CMK (cell line): Measurements from ENCODE around the gene OR8D4.
"Not testable (repeated sequence)": the region's sequence is repeated elsewhere in the genome, so short reads cannot be mapped to it uniquely, and the experiment has no call there.

Experiments
- DNase-seq: peaks from one replicate; pipeline ENCODE4 v3.0.0-alpha.2; 2010; ENCODE audit warnings: low read depth

Gene OR8D4

DNA sequence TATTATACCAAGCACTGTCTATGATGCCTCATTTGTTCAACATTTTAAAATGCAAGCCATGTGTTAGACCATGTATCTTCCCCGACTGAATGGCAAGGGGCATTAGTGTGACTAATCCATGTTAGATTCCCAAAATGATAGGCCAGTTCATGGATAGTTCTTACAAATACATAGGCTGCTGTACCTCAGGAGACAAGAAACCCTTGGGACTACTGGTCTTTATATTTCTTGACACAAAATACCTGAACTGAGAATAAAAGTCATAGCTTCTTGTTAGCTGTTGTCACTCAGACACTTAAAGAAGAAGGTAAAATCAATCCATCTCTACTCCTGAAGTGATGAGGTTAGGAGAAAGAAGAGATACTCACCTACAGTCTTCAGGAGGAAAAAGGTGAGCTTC lies at the start of gene OR8D4:
TSS of gene OR8D4 (plus strand) at position 301 of the 400 bp plus-strand sequence. CDS start 4,265 bp downstream, outside the sequence.
- no peak for DNase-seq

DNA sequence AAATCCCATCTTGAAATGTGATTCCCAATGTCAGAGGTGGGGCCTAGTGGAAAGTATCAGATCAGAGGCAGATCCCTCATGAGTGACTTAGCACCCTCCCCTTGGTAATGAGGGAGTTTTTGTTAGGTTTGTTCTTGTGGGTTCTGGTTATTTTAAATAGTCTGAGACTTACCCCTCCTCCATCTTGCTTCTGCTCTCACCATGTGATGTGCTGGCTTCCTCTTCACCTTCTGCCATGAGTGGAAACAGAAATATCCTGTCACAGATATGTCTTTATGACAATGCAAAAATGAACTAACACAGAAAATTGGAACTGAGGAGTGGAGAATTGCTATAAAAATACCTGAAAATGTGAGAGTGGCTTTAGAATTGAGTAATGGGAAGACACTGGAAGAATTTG lies 49.6 kb upstream of the OR8D4 start:
- no peak for DNase-seq

DNA sequence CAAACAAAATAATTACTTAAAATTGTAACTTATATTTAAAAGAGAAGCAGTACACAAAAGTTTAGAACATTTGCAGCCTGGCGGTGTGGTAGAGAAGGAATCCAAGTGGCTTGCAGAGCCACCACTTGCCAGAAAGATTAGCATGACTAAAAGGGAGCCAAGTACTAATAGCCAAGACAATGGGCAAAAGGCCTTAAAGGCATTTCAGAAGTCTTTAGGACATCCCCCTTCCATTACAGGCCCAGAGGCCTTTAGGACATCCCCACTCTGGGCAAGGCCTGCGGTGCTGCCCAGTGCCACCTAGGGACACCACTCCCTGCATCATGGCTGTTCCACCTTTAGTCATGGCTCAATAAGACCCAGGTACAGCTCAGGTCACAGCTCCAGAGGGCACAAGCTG lies 48.9 kb upstream of the OR8D4 start:
- no peak for DNase-seq

DNA sequence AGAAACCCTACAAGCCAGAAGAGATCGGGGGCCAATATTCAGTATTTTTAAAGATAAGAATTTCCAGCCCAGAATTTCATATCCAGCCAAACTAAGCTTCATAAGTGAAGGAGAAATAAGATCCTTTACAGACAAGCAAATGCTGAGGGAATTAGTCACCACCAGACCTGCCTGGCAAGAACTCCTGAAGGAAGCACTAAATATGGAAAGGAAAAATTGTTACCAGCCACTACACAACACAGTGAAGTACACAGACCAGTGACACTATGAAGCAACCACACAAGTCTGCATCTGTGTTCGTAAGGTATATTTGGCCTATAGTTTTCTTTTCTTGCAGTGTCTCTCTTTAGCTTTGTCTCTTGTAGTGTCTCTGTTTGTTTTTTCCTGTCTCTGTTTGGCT lies 45.5 kb upstream of the OR8D4 start:
- DNase-seq: no peak

DNA sequence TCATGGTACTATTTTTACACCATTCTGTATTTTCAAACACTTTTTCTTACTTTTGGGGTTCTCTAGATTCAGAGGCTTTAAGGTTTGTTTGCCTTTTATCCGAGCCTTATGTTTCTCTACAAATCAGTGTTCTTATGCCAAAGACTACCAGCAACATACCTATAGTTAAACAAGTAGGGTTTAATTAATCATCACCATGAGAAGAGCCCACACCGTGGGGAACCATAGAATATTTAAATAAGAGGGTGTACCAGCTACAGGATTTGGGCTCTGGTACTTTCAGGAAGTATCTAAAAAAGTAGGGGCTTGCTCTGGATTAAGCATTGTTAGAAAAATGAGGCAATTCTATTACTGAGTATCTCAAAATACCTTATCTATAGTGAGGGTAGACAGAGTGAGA lies 42.2 kb upstream of the OR8D4 start:
- no peak for DNase-seq

DNA sequence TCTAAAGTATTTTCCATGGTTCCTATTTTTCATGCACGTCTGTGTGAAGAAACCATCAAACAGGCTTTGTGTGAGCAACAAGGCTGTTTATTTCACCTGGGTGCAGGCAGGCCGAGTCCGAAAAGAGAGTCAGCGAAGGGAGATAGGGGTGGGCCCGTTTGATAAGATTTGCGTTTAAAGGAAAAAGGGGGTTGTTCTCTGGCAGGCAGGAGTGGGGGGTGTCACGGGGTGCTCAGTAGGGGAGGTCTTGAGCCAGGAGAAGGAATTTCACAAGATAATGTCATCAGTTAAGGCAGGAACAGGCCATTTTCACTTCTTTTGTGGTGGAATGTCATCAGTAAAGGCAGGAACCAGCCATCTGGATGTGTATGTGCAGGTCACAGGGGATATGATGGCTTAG lies 36.7 kb upstream of the OR8D4 start:
- not testable (repeated sequence) for DNase-seq

DNA sequence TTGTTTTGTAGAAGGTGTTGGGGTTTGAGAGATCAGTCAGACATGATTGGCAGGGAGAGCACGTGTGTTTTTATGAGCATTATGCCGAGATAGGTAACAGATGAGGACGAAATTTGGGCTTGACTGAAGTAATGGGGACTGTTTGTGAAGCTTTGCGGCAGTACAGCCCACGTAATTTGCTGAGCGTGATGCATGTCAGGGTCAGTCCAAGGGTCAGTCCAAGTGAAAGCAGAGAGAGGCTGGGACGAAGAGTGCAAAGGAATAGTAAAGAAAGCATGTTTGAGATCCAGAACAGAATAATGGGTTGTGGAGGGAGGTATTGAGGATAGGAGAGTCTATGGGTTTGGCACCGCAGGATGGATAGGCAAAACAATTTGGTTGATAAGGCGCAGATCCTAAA lies 34.2 kb upstream of the OR8D4 start:
- DNase-seq: not testable (repeated sequence)

DNA sequence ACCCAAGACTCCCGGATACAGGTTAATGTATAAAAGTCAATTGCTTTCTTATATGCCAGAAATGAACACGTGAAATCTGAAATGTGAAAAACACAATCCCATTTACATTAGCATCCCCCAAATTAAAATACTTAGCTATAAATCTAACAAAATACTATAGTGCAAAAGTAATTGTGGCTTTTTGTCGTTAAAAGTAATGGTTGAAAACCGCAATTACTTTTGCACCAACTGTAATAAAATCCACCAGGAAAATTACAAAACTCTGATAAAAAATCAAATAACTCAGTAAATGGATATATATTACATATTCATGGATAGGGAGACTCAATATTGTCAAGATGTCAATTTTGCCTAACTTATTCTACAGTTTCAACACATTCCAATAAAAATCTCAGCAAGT lies 21.1 kb upstream of the OR8D4 start:
- DNase-seq: no peak

DNA sequence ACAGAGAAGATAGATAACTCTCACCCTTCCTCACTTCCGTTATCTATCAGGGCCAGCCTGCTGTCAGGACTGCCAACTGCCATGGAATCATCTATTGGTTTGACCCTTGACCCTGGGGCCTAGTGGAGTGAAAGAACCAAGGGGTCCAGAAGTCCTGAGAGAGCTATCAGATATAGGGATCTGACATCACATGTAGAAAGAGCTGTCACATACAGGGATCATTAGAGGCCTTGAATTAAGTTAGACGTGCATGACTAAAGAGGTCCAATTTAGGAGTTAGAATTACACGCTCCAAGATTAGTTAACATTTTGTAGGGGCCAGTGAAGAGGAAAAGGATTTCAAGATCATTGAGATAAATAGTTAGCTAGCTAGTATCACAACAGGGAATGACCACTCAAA lies 16.4 kb upstream of the OR8D4 start, which contains the start of gene TMEM225:
TSS of gene TMEM225 (minus strand) at position 101 of the 400 bp plus-strand sequence. CDS start 245 bp downstream, outside the sequence.
- no peak for DNase-seq

DNA sequence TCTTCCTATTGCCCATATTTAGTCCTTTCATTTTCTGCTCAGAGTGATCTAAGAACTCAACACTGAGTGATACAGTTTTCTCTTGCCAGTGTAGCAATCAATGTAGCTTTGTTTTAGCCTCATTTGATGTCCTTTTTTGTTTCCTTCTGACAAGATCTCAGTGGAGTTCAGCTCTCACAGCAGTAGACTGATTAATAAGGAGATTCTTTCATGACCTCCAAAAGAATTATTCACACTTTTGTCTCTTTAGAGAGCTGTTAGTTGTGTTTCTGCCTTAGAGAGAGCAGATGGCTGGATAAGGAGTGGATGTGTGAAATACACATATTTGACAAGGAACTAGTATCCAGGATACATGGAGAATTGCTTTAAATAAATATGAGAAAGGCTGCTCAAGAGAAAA lies 9.9 kb upstream of the OR8D4 start:
- no peak for DNase-seq

DNA sequence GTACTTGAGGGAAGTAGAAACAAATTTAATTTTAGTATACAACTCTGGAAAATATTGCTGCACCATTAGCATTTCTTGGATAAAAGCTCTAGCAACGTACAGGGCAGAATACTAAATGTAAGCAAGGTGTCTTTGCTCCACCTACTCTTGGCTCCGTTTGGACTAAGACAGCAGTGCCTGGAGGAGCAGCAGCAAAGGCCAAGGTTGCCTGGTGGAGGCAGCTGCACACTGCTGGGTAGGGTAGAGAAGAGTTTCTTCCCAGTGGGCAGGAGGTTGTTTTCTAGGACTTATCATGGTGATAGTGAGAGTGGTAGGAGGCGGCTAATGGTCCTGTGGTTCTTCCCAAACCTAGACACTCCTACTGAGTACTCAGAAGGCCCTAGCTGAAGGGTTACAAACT lies 2.2 kb upstream of the OR8D4 start:
- no peak for DNase-seq

DNA sequence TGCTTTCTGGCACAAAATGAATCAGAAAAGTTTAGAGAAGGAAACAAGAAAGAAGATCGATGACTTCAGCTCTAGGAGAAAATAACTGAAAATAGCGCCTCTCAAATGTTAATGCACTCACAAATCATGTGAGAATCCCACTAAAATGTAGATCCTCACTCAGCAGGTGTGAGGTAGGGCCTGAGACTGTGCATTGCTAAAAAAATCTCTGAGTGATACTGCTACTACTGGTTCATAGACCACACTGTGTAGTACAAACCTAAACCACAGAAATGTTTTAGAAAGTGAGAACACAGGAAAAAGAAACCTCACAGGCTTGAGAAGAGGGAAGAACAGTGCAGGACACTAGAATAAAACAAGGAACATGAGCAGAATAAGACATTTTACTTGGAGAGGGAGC lies 2.0 kb downstream of the OR8D4 start:
- no peak for DNase-seq

DNA sequence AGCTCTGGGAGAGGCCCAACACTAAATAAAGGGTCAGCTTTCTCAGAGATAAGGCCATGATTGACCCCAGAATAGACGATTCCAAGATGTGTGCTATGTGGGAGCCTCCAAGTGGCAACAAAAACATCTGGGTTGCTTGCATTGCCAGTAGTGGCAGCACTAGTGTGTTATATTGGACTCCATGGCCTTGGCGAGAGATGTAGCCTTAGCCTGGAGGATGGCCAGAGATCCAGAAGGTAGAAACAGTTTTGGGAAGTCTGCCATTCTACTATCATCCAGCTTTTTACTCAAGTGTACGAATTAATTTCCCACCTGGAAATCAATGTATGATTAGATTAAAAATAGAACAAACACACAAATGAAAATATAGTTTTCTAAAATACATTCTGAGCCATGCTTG lies 3.0 kb downstream of the OR8D4 start:
- no peak for DNase-seq

DNA sequence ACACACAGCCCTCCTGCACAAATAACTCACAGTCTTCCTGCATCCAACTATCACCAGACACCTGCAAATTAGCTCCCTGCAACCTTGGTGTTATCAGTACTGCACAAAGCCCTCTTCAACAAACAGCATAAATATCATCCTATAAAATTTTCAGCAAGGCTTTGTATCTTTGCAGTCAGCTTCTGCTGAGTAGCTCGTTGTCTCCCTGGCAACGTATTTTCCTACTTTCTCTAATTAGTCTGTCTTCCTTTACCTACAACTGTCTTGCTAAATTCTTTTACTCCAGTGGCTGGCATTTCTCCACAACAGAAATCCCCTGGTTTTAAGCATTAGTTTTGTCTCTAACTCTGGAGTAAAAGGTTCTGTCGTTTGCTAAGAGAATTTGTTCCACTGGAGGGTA lies 3.9 kb downstream of the OR8D4 start:
- DNase-seq: no peak

DNA sequence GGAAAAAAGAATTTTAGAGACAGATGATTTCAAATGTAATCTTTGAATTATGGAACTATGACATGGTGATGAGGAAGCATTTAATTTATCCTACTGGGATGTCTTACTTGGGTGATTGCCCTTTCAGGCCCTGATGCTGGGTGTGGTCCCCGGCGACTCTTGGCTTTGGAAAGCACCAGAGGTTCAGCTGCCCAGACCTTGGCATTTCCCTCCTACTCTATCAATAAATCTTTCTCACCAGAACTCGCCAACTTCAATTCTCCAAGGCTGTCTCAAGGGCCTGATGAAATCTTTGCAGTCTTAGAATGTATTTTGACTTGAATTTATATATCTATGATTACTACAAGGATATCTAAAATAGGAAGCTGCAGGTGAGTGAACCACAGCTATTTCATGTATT lies 19.0 kb downstream of the OR8D4 start:
- DNase-seq: no peak

DNA sequence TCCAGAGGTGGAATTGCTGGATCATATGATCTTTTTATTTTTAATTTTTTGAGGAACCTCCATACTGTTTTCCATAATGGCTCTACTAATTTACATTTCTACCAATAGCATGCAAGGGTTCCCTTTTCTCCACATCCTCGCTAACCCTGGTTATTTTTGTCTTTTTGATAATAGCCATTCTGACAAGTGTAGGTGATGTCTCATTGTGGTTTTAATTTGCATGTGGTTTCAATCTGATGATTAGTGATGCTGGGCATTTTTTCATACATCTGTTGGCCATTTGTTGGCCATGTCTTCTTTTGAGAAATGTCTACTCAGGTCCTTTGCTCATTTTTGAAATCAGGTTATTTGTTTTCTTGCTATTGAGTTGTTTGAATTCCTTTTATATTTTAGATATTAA lies 22.1 kb downstream of the OR8D4 start:
- DNase-seq: no peak

DNA sequence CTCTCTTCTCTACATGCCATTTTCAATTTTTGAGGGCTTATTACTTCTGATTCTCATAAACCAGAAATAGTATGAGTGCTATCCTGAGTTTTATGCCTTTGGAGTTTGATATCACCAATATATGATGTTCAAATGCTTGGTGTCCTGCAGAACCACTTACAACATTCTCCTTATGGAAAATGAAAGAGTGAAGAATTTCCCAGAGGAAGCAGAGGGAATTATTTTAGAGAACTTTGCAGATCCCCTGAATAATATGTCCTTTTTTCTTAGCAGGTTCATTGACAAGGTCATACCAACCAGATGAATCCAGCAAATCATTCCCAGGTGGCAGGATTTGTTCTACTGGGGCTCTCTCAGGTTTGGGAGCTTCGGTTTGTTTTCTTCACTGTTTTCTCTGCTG lies 37.4 kb downstream of the OR8D4 start, which contains the start of gene OR4D5:
TSS of gene OR4D5 (plus strand) at position 301 of the 400 bp plus-strand sequence. CDS start at position 301, 0 bp downstream.
- DNase-seq: no peak

DNA sequence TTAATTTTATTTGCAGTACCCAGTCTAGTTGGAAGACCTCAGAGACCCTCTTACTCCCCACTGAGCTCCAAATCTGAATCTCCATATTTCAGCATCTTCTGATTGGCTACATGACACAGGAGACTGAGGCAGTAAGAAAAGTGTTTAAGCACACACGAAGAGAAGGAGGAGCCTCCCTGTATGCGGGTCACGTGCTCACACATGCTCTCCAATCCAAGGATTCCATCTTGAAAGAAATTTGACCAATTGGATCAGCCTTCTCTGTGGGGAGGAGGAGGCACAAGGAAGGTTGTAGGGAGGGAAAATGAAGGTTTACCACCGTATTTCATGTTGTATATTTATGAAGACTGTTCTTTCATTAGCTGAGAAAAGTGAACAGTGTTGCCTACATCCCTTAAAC lies 40.4 kb downstream of the OR8D4 start:
- no peak for DNase-seq

DNA sequence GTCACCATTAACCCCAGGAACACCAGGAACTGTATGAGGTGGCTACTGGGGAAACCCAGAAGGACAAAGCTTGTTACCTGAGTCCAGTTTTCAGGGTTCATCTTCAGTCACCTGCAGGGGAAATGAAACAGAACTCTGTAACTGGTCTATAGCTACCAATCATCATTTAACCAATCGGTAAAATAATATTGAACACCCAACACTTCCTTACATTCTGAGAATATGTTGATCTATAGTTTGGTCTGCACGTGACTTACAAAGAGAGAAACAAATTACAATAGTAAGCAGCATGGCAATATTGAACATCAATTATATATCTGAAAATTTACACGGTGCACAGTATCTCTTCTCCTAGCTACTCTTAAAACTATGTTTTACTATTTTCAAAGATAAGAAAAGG lies 41.8 kb downstream of the OR8D4 start, which contains the start of gene OR6T1:
TSS of gene OR6T1 (minus strand) at position 101 of the 400 bp plus-strand sequence. CDS start at position 101, 0 bp downstream.
- DNase-seq: no peak

DNA sequence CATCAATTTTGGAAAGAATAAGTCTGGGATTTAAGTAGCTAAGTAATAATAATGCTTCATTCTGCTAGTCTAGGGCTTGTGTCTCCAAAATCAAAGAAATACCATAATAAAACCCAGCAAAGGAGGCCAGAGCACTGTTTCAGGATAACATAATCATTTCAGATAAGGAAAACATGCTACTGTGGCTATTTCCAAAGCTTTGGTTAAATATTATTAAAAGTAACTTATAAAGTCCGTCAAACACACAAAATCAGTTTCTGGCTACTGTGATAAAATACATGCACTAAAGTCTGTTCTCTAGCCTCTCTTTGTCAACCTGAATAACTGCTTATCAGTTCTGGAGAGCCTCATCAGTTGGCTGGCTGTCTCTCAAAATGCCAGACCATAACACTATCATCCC lies 43.2 kb downstream of the OR8D4 start:
- no peak for DNase-seq

DNA sequence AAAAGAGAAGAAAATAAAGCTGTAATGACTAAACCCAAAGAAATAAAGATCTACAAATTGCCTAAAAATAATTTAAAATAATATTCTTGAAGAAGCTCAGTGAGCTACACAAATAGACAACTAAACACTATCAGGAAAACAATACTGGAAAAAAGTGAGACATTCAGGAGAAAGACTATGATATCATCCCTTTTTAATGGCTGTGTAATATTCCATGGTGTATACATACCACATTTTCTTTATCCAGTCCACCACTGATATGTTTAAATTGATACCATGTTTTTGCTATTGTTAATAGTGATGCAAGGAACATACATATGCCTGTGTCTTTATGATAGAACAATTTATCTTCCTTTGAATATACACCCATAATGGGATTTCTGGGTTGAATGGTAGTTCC lies 54.8 kb downstream of the OR8D4 start:
- DNase-seq: no peak
